Measurements from ENCODE around the gene RILPL2. TPM values are rescaled to one million over a fixed set of nuclear protein-coding genes. Genes with fewer than 3 reads are reported as not detected.

The RILPL2 gene
- total and polyA plus RNA-seq, 9 of the 15 experiments (the other 6 are each of a cell fraction or from before 2014, with no cell fraction given): 0.61 to 5.8 (median 4.3) TPM

DNA sequence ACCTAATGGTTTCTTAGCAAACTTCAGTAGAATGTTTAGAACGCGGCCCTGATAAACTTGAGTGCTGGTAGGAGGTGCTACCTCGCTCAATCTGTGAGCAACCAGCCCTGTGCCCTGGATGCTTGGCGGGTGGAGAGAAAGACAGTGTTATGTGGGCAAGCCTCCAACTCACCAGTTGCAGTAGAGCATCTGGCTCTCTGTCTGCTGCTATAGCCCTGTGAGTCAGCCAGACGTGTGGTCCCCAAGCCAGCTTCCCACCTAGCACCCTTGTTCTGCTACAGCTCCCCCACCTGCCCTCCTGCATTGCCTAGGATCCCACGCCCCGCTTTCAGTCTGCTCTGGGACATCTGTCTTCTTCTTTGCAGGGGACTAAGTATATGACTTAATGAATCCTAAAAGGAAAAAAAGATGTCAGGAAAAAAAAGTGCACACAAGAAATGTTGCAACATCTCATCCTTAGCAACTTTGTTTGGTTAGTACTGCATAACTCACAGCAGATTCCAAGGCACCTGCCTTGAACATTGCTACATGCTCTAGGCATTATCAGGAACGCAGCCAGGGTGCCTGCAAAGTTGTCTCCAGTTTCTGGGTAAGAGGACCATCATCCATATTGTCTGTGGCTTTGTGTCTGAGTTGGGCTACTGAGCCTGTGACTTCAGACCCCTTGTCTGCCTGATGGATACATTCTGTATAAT lies 35.0 kb upstream of the RILPL2 start (continued):
- no peak for TF ChIP-seq MLLT1 (IDR thresholded peaks at IDR 0.05)
- TF ChIP-seq ZBTB33 (CRISPR knock-in tag; IDR thresholded peaks at IDR 0.05): 0 out of 2 replicates have a peak, but pooled peaks have one; percentile 23
- TF ChIP-seq CSDE1 (IDR thresholded peaks at IDR 0.05): no peak
- TF ChIP-seq, protein P1, sequence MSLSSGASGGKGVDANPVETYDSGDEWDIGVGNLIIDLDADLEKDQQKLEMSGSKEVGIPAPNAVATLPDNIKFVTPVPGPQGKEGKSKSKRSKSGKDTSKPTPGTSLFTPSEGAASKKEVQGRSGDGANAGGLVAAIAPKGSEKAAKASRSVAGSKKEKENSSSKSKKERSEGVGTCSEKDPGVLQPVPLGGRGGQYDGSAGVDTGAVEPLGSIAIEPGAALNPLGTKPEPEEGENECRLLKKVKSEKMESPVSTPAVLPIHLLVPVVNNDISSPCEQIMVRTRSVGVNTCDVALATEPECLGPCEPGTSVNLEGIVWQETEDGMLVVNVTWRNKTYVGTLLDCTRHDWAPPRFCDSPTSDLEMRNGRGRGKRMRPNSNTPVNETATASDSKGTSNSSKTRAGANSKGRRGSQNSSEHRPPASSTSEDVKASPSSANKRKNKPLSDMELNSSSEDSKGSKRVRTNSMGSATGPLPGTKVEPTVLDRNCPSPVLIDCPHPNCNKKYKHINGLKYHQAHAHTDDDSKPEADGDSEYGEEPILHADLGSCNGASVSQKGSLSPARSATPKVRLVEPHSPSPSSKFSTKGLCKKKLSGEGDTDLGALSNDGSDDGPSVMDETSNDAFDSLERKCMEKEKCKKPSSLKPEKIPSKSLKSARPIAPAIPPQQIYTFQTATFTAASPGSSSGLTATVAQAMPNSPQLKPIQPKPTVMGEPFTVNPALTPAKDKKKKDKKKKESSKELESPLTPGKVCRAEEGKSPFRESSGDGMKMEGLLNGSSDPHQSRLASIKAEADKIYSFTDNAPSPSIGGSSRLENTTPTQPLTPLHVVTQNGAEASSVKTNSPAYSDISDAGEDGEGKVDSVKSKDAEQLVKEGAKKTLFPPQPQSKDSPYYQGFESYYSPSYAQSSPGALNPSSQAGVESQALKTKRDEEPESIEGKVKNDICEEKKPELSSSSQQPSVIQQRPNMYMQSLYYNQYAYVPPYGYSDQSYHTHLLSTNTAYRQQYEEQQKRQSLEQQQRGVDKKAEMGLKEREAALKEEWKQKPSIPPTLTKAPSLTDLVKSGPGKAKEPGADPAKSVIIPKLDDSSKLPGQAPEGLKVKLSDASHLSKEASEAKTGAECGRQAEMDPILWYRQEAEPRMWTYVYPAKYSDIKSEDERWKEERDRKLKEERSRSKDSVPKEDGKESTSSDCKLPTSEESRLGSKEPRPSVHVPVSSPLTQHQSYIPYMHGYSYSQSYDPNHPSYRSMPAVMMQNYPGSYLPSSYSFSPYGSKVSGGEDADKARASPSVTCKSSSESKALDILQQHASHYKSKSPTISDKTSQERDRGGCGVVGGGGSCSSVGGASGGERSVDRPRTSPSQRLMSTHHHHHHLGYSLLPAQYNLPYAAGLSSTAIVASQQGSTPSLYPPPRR (CRISPR knock-in tag; IDR thresholded peaks at IDR 0.05; ENCODE audit: borderline replicate concordance): no peak
- TF ChIP-seq CEBPG (CRISPR knock-in tag; IDR thresholded peaks at IDR 0.05): no peak
- 0 out of 4 replicates have a peak, but pooled peaks of 1 of the 2 experiments have one; percentile 15 for TF ChIP-seq CEBPG (tag; conservative IDR thresholded peaks at IDR 0.05 in 1 of 2, IDR thresholded peaks at IDR 0.05 in 1 of 2)
- TF ChIP-seq, protein P2, sequence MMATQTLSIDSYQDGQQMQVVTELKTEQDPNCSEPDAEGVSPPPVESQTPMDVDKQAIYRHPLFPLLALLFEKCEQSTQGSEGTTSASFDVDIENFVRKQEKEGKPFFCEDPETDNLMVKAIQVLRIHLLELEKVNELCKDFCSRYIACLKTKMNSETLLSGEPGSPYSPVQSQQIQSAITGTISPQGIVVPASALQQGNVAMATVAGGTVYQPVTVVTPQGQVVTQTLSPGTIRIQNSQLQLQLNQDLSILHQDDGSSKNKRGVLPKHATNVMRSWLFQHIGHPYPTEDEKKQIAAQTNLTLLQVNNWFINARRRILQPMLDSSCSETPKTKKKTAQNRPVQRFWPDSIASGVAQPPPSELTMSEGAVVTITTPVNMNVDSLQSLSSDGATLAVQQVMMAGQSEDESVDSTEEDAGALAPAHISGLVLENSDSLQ (IDR thresholded peaks at IDR 0.05): no peak
- TF ChIP-seq MBD2 (IDR thresholded peaks at IDR 0.05; ENCODE audit: borderline replicate concordance, low read depth): no peak
- TF ChIP-seq GTF2B (IDR thresholded peaks at IDR 0.05; ENCODE audit: extremely low read depth, insufficient read length): no peak
- no peak for TF ChIP-seq SRF (CRISPR knock-in tag; IDR thresholded peaks at IDR 0.05)

Measured in K562 (cell line).